ENCODE measurements around the gene KAT6B. TPM values are rescaled to one million over a fixed set of nuclear protein-coding genes. Genes with fewer than 3 reads are reported as not detected.

The KAT6B gene
- total and polyA plus RNA-seq, 2 donors (not counting 1 experiment from before 2014, with no cell fraction given): 8.6 to 111 TPM

- DNase-seq (no peak), ATAC-seq (ENCODE audit: low read depth) (no peak)
- Histone ChIP-seq H3K27me3 (replicated peaks in 1 of 4; ENCODE audit: control extremely low read depth in 1 of 4, control insufficient read depth in 3 of 4, insufficient read depth in 4 of 4, low read length in 3 of 4) (no peaks in the 10 kb centered on the region), H3K4me3 (ENCODE audit: control extremely low read depth in 1 of 5, extremely low read depth in 1 of 5, insufficient read depth in 1 of 5, low read depth in 2 of 5, low read length in 4 of 5) (no peak overlapping the region), H3K9ac (ENCODE audit: low read length) (no peak overlapping the region), H3K79me2 (ENCODE audit: control insufficient read depth, insufficient read depth, low read length) (no peaks in the 10 kb centered on the region), H4K20me1 (ENCODE audit: control insufficient read depth, insufficient read depth, low read length, poor library complexity, severe bottlenecking) (no peaks in the 10 kb centered on the region), H2AFZ (ENCODE audit: insufficient read depth, low read depth, low read length, poor library complexity, severe bottlenecking) (no peak overlapping the region), H3K36me3 (replicated peaks in 1 of 2; ENCODE audit: control extremely low read depth in 1 of 2, control insufficient read depth in 1 of 2, extremely low read depth in 1 of 2, insufficient read depth in 2 of 2, low read length in 1 of 2) (peaks cover 22 to 70% of the 10 kb centered on the region in 2 experiments), H3K4me1 (ENCODE audit: control insufficient read depth in 2 of 2, insufficient read depth in 2 of 2, low read length in 2 of 2) (no peaks in the 10 kb centered on the region), H3K4me2 (replicated peaks; ENCODE audit: low read depth, low read length, poor library complexity, severe bottlenecking) (no peak overlapping the region), H3K27ac (ENCODE audit: low read length in 2 of 2) (no peak overlapping the region), H3K9me3 (ENCODE audit: control extremely low read depth in 1 of 3, control insufficient read depth in 2 of 3, insufficient read depth in 1 of 3, low read length in 2 of 3) (no peaks in the 10 kb centered on the region)
- Mint-ChIP-seq H3K4me3 (no peak overlapping the region), H3K27ac (no peak overlapping the region), H3K27me3 (no peaks in the 10 kb centered on the region), H3K9me3 (ENCODE audit: insufficient read depth) (no peaks in the 10 kb centered on the region), H3K4me1 (peaks cover 7% of the 10 kb centered on the region)
- POLR2A ChIA-PET: no interaction called here
- TF ChIP-seq CTCF (IDR thresholded peaks at IDR 0.05) (no peak), EZH2 (IDR thresholded peaks at IDR 0.05; ENCODE audit: borderline replicate concordance, insufficient read depth, low read depth, low read length, poor library complexity, severe bottlenecking) (no peak)
- intact Hi-C loops (cut with micrococcal nuclease): no loop called here
- 100% methylated on average over 5 of the region's 5 CpGs for WGBS (ENCODE audit: insufficient coverage)
- CTCF ChIA-PET: interaction anchor here (0.6 to 0.9 kb wide), 2 partner anchors 73 to 604 kb away, joined by 3 read pairs; no protein-coding TSS in a partner anchor
These were observed 198.6 kb downstream of the KAT6B start for GRCh38 chr10:75024971-75025523.

GRCh38 chr10:75028049-75028448 lies 201.6 kb downstream of the KAT6B start:
- CTCF ChIA-PET: interaction anchor here (1.0 to 1.3 kb wide), 3 partner anchors 70 to 76 kb away, joined by 3 read pairs; no protein-coding TSS in a partner anchor
- Histone ChIP-seq H3K36me3 (replicated peaks in 1 of 2; ENCODE audit: control extremely low read depth in 1 of 2, control insufficient read depth in 1 of 2, extremely low read depth in 1 of 2, insufficient read depth in 2 of 2, low read length in 1 of 2) (peaks cover 12 to 53% of the 10 kb centered on the region in 2 experiments), H3K9me3 (ENCODE audit: control extremely low read depth in 1 of 3, control insufficient read depth in 2 of 3, insufficient read depth in 1 of 3, low read length in 2 of 3) (no peaks in the 10 kb centered on the region), H2AFZ (ENCODE audit: insufficient read depth, low read depth, low read length, poor library complexity, severe bottlenecking) (no peak overlapping the region), H3K4me3 (ENCODE audit: control extremely low read depth in 1 of 5, extremely low read depth in 1 of 5, insufficient read depth in 1 of 5, low read depth in 2 of 5, low read length in 4 of 5) (no peak overlapping the region), H3K4me1 (ENCODE audit: control insufficient read depth in 2 of 2, insufficient read depth in 2 of 2, low read length in 2 of 2) (no peaks in the 10 kb centered on the region), H3K27ac (ENCODE audit: low read length in 2 of 2) (no peak overlapping the region), H4K20me1 (ENCODE audit: control insufficient read depth, insufficient read depth, low read length, poor library complexity, severe bottlenecking) (no peaks in the 10 kb centered on the region), H3K79me2 (ENCODE audit: control insufficient read depth, insufficient read depth, low read length) (no peaks in the 10 kb centered on the region), H3K4me2 (replicated peaks; ENCODE audit: low read depth, low read length, poor library complexity, severe bottlenecking) (no peak overlapping the region), H3K9ac (ENCODE audit: low read length) (no peak overlapping the region), H3K27me3 (replicated peaks in 1 of 4; ENCODE audit: control extremely low read depth in 1 of 4, control insufficient read depth in 3 of 4, insufficient read depth in 4 of 4, low read length in 3 of 4) (no peaks in the 10 kb centered on the region)
- Mint-ChIP-seq H3K27me3 (no peaks in the 10 kb centered on the region), H3K27ac (no peak overlapping the region), H3K9me3 (ENCODE audit: insufficient read depth) (no peaks in the 10 kb centered on the region), H3K4me1 (no peaks in the 10 kb centered on the region), H3K4me3 (no peak overlapping the region)
- POLR2A ChIA-PET: no interaction called here
- no peak for TF ChIP-seq EZH2 (IDR thresholded peaks at IDR 0.05; ENCODE audit: borderline replicate concordance, insufficient read depth, low read depth, low read length, poor library complexity, severe bottlenecking)
- TF ChIP-seq CTCF (IDR thresholded peaks at IDR 0.05): no peak
- ATAC-seq (ENCODE audit: low read depth): no peak
- no peak for DNase-seq
- intact Hi-C loops (cut with micrococcal nuclease): no loop called here
